ENCODE measurements around the gene IFNA6. TPM values are rescaled to one million over a fixed set of nuclear protein-coding genes. Genes with fewer than 3 reads are reported as not detected.

The IFNA6 gene
- total RNA-seq, 2 experiments from 2014 or later: not detected

DNA sequence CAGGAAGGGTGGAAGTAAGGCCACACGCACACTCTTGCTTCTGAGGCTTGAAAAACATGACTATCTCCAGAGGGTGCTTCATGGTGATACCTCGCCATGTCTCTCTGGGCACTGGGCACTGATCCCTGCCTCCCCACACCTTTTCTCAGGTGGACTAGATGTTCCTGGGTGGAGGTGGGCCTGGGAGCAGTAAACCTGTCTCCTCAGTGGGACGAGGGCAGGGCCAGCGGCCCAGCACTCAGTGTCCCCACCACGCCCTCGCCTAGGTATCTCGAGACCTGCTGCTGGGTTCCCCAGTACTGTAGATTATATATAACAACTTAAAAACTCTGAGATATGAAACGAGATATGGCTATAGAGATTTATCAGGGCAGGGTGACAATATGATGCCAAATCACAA lies 11.6 kb upstream of the IFNA6 start:
- H3K27ac Mint-ChIP-seq: no peak overlapping the region

DNA sequence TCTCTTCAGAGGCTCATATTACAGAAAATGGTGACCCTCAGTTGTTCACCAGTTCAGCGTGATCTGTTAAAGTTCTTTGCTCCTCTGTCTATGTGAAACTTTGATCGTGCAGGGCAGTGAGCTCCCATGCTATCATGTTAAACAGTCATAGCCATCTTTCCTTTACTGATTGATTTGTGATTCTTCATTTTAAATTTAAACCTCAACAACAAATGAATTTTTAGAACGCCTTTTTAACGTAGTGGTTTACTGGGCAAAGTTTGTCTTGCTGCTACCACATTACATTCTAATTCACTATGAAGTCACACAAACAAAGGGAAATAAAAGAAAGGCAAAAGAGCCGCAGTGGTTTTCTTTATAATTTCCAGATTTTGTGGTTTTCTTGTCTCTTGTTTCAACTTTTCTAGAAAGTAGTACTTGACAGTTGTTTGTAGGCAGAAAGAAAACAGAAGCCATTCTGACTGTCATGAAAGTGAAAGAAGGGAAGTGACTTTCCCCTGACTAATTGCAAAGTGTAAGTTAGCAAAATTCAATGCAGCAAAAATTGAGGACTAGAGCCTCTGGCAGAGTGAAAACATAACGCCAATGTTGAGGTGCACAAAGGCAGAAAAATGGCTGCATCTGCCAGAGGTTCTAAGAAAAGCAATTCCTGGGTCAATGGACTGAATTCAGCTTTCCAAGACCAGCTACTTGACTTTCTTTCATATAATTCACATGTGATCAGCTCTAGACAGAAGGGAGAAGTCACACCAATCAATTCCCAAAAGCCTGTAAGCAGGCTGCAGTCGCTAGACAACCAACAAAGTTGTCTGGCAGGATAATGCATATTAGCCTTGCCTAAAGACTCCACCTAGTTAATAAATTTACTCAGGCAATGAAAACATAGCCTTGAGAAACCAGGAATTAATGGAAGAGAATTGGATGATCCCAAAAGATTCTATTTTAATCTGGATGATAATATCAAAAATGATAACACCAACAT lies 7.1 kb upstream of the IFNA6 start:
- Mint-ChIP-seq H3K27ac (peak overlapping the region; percentile 88), H3K4me1 (ENCODE audit: low read depth) (peaks cover 19% of the 10 kb centered on the region), H3K27me3 (ENCODE audit: low read depth) (peaks cover under 1% of the 10 kb centered on the region), H3K36me3 (ENCODE audit: low read depth) (peaks cover 13% of the 10 kb centered on the region), H3K9me3 (ENCODE audit: insufficient read depth) (peaks cover 12% of the 10 kb centered on the region), H3K4me3 (peak overlapping the region; percentile 60)
- POLR2A ChIA-PET: interaction anchor here (2.8 kb wide), 1 partner anchor 23 kb away, joined by 15 read pairs; the partner anchor contains the start of gene KLHL9
- CTCF ChIA-PET: interaction anchor here (0.7 to 1.8 kb wide), 7 partner anchors 18 to 163 kb away, joined by 3 to 9 read pairs (median 3); no protein-coding TSS in a partner anchor
- ATAC-seq (peak; percentile 81), DNase-seq (no peak)

More for the DNA sequence above, 11.6 kb upstream of the IFNA6 start:
- no peak for ATAC-seq
- peaks cover 19% of the 10 kb centered on the region for H3K27me3 Mint-ChIP-seq (ENCODE audit: low read depth)
- DNase-seq: no peak
- no peaks in the 10 kb centered on the region for H3K9me3 Mint-ChIP-seq (ENCODE audit: insufficient read depth)
- H3K36me3 Mint-ChIP-seq (ENCODE audit: low read depth): peaks cover 6% of the 10 kb centered on the region
- CTCF ChIA-PET: interaction anchor here (3.5 kb wide), 1 partner anchor 33 kb away, joined by 19 read pairs; no protein-coding TSS in a partner anchor
- POLR2A ChIA-PET: interaction anchor here (0.6 kb wide), 1 partner anchor 27 kb away, joined by 3 read pairs; the partner anchor contains the start of gene KLHL9
- H3K4me1 Mint-ChIP-seq (ENCODE audit: low read depth): peaks cover 18% of the 10 kb centered on the region
- H3K4me3 Mint-ChIP-seq: no peak overlapping the region

DNA sequence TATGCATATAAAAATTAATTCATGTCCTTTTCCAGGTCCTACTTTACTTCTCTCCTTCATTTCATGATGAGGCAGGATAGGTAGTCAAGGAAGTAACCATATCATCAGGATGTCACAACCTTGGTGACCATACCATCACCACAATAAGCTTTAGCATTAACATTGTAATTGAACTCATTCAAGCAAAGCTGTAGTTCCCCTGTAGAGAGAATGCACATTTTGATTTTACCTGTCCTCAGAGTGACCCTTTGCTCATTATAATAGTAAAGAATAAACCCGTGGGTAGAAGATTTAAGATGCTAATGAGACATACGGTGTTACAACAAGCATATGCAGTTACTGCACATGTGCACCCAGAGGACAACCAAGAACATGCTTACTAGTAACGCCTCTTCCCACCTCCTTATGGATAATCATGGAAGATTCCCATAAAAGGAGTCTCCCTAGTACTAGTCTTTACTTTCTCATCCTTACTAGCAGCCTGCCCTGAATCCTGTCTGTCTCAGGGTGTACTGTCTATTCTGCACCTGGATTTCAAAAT lies 2.2 kb downstream of the IFNA6 start:
- DNase-seq: no peak
- ATAC-seq: no peak
- H3K4me3 Mint-ChIP-seq: no peak overlapping the region
- no peaks in the 10 kb centered on the region for H3K9me3 Mint-ChIP-seq (ENCODE audit: insufficient read depth)
- H3K4me1 Mint-ChIP-seq (ENCODE audit: low read depth): no peaks in the 10 kb centered on the region
- CTCF ChIA-PET: interaction anchor here (0.6 to 1.9 kb wide), 4 partner anchors 14 to 54 kb away, joined by 3 to 4 read pairs (median 3); partner anchors contain the start of gene KLHL9
- POLR2A ChIA-PET: interaction anchor here (1.7 kb wide), 1 partner anchor 9 kb away, joined by 3 read pairs; no protein-coding TSS in a partner anchor
- H3K27me3 Mint-ChIP-seq (ENCODE audit: low read depth): peaks cover 33% of the 10 kb centered on the region
- no peaks in the 10 kb centered on the region for H3K36me3 Mint-ChIP-seq (ENCODE audit: low read depth)
- no peak overlapping the region for H3K27ac Mint-ChIP-seq

DNA sequence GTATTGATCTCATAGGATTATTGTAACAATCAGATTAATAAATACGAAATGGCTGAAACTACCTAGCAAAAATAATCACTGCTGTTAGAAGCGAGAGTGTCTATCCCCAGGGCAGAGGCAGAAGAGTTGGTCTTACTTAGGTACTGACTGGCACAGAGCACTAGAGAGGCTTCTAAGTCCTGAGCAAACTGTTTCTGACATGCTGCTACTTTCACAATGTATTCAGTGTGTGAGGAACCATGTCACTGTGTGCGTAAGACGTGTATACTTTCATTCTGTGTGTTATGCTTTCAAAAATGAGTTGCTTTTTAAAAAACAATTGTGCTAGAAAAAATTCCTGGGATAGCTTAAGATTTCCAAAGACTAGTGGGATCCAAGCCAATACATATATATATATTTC lies 10.0 kb downstream of the IFNA6 start:
- ChIA-PET CTCF (interaction anchor here (0.9 to 3.0 kb wide), 3 partner anchors 11 to 55 kb away, joined by 4 to 11 read pairs (median 4); no protein-coding TSS in a partner anchor), POLR2A (no interaction called here)
- DNase-seq (no peak), ATAC-seq (no peak)
- Mint-ChIP-seq H3K4me3 (no peak overlapping the region), H3K27ac (no peak overlapping the region), H3K36me3 (ENCODE audit: low read depth) (no peaks in the 10 kb centered on the region), H3K9me3 (ENCODE audit: insufficient read depth) (no peaks in the 10 kb centered on the region), H3K27me3 (ENCODE audit: low read depth) (peaks cover 18% of the 10 kb centered on the region), H3K4me1 (ENCODE audit: low read depth) (peaks cover 6% of the 10 kb centered on the region)

DNA sequence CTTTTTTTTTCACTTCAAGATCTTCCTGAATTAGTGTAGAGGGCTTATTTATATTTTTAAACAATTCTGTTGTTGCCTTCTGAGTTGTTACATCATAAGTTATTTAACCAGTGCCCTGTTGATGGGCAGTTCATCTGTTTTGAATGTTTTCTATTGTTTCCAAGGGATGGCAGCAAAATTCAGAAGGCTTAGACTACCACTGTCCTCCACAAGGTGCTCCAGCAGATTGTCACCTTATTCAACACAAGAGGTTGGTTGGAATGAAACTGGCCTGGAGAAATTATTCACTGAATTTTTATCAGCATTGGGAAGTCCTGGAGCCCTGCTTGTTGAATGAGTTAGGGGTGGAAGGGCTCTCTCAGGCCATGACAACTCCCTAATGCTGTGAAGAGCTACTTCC lies 14.2 kb downstream of the IFNA6 start:
- H3K4me1 Mint-ChIP-seq (ENCODE audit: low read depth): peaks cover 35% of the 10 kb centered on the region
- ChIA-PET POLR2A (no interaction called here), CTCF (interaction anchor here (0.8 to 2.9 kb wide), 4 partner anchors 10 to 477 kb away, joined by 3 to 21 read pairs (median 4); no protein-coding TSS in a partner anchor)
- DNase-seq: no peak
- no peak for ATAC-seq
- no peaks in the 10 kb centered on the region for H3K9me3 Mint-ChIP-seq (ENCODE audit: insufficient read depth)
- H3K27me3 Mint-ChIP-seq (ENCODE audit: low read depth): peaks cover 13% of the 10 kb centered on the region
- peaks cover 28% of the 10 kb centered on the region for H3K36me3 Mint-ChIP-seq (ENCODE audit: low read depth)
- peak overlapping the region; percentile 54 for H3K4me3 Mint-ChIP-seq
- no peak overlapping the region for H3K27ac Mint-ChIP-seq

DNA sequence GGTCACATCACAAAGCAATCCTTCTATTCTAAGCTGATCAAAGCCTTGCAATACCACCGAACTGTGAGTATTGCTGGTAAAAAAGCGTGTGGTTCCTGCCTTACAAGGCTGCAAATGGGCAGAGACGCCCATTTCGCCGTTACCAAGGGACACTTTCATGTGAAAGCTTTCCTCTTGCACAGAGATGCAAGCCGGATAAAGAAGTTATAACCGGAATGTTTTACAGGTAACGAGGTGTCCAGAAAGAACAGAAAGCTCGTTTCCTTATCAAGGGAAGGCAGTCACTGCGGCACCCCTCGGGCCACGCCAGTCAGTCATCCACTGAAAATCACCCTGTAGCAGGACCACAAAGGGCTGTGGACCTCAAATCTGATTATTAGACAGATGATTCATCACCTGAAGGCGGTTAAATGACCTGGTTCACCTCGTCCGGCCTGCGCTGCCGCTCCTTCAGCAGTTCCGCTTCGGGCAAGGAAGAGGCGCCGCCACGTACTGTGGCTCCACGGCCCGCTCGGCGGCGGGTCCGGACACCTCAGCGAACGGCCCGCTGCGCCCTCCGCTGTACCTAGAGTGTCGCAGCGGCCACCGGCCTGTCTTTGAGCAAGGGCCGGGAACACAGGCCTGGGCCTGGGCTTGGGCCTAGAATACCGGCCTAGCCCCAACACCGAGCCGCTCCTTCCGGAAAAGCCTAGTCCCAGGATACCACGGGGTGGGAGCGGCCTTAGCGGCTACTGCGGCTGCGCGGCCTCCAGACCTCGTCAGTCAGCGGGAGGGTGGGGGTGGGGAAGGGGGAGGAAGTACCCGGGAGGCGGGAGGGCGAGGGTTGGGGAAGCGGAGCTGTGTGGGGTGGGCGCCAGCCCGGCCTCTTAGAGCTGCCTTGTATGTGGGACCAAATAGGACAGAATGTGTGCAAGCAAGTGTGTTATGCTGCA lies 15.7 kb downstream of the IFNA6 start, which contains the start of gene KLHL9:
TSS of gene KLHL9 (minus strand) at position 704 of the 932 bp plus-strand sequence. CDS start at position 159, 545 bp downstream.
- Mint-ChIP-seq H3K4me1 (ENCODE audit: low read depth) (peaks cover 45% of the 10 kb centered on the region), H3K36me3 (ENCODE audit: low read depth) (peaks cover 37% of the 10 kb centered on the region), H3K9me3 (ENCODE audit: insufficient read depth) (no peaks in the 10 kb centered on the region), H3K27me3 (ENCODE audit: low read depth) (peaks cover 11% of the 10 kb centered on the region), H3K4me3 (peak within 1 kb of the TSS; percentile 89), H3K27ac (peak within 1 kb of the TSS; percentile 91)
- ATAC-seq (peak; percentile 90), DNase-seq (peak; percentile 90)
- POLR2A ChIA-PET: interaction anchor here (0.6 to 2.7 kb wide), 4 partner anchors 22 to 404 kb away, joined by 3 to 15 read pairs (median 3); no protein-coding TSS in a partner anchor
- CTCF ChIA-PET: interaction anchor here (0.8 to 8.2 kb wide), 13 partner anchors 9 to 456 kb away, joined by 3 to 123 read pairs (median 4); no protein-coding TSS in a partner anchor

DNA sequence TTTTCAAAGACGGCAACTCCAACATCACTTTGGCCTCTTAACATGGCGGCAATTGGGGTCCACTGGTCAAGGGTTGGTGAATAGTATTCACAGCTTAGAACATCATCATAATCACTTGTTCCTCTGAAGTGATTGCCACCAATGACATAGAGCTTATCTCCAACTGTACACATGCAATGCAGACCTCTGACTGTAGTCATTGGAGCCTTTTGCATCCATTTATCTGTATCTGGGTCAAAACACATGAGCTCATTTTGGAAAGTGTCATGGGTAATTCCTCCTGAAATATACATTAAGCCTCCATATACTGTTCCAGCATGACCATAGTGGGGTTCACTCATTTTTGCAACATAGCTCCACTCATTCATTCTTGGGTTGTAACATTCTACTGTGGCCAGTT lies 17.5 kb downstream of the IFNA6 start:
- POLR2A ChIA-PET: interaction anchor here (2.7 kb wide), 1 partner anchor 24 kb away, joined by 15 read pairs; no protein-coding TSS in a partner anchor
- peaks cover 43% of the 10 kb centered on the region for H3K36me3 Mint-ChIP-seq (ENCODE audit: low read depth)
- H3K27ac Mint-ChIP-seq: peak overlapping the region; percentile 61
- H3K9me3 Mint-ChIP-seq (ENCODE audit: insufficient read depth): no peaks in the 10 kb centered on the region
- H3K27me3 Mint-ChIP-seq (ENCODE audit: low read depth): peaks cover 3% of the 10 kb centered on the region
- CTCF ChIA-PET: interaction anchor here (1.0 to 8.2 kb wide), 4 partner anchors 46 to 226 kb away, joined by 3 to 123 read pairs (median 4); no protein-coding TSS in a partner anchor
- DNase-seq (no peak), ATAC-seq (no peak)
- H3K4me1 Mint-ChIP-seq (ENCODE audit: low read depth): peaks cover 49% of the 10 kb centered on the region
- H3K4me3 Mint-ChIP-seq: peak overlapping the region; percentile 89

DNA sequence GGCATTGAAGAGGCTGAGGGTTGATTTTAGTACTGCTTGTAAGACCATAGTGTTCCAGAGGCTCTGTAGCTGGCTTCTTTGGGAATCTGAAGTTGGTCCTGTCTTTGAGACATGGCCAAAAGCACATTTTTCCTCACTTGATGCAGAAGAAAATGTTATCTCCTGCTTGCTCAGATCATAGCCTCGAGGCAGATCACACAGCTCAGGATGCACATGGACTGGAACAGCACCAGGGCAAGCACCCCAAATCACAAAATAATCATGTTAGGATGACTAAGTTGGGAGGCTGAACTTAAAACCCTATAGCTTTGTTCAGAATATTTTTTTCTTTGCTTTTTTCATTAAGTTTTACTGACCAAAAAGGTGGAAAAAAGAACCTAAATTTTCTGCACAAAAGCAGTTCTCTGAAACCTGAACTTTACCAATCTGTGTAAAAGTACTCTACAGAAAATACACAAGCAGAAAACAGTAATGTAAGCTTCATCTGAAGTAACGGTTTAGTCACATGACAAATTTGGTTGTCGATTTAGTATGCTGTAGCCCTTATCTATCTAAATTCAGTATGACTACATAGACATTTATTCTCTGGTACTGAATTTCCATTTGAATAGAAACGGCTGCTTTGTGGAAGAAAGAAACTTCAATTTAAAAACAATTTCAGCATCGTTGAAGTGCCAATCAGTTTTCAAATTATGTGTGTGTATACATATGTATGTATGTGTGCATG lies 18.8 kb downstream of the IFNA6 start:
- CTCF ChIA-PET: interaction anchor here (1.0 to 8.2 kb wide), 4 partner anchors 13 to 137 kb away, joined by 3 to 123 read pairs (median 4); no protein-coding TSS in a partner anchor
- DNase-seq: no peak
- H3K9me3 Mint-ChIP-seq (ENCODE audit: insufficient read depth): no peaks in the 10 kb centered on the region
- H3K4me1 Mint-ChIP-seq (ENCODE audit: low read depth): peaks cover 57% of the 10 kb centered on the region
- H3K27ac Mint-ChIP-seq: no peak overlapping the region
- H3K27me3 Mint-ChIP-seq (ENCODE audit: low read depth): no peaks in the 10 kb centered on the region
- H3K36me3 Mint-ChIP-seq (ENCODE audit: low read depth): peaks cover 48% of the 10 kb centered on the region
- H3K4me3 Mint-ChIP-seq: peak overlapping the region; percentile 28
- POLR2A ChIA-PET: no interaction called here
- no peak for ATAC-seq

DNA sequence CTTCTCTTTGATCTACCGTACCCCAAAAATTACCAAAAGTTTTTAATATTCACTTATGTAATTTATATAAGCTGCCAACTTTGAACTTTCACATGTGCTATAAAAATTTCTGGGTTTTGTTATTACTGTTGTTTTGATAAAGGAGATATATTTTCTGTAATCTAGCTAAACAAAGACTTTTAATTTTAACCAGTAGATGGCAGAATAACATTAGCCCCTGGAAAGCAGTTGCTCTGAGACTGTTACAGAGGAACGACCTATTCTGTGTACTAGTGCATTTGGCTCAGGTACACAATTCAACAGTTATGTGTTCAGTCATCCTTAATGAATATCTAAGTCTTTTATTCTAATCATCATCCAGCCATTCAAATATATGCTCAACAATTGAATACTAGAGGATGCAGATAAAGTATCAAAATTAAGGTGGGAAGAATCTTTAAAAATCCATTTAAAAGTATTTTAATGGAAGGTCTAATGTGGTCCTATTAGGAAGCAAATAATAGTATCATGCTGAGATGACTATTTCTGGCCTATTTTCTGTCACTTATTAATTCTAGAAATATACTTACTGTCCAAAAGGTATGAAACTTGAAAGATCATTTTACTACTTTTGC lies 24.1 kb downstream of the IFNA6 start:
- no peak overlapping the region for H3K27ac Mint-ChIP-seq
- DNase-seq (no peak), ATAC-seq (peak; percentile 80)
- ChIA-PET CTCF (interaction anchor here (0.6 to 6.5 kb wide), 41 partner anchors 8 to 462 kb away, joined by 3 to 71 read pairs (median 5); partner anchors contain the start of gene KLHL9), POLR2A (no interaction called here)
- peaks cover 37% of the 10 kb centered on the region for H3K4me1 Mint-ChIP-seq (ENCODE audit: low read depth)
- H3K4me3 Mint-ChIP-seq: no peak overlapping the region
- H3K27me3 Mint-ChIP-seq (ENCODE audit: low read depth): no peaks in the 10 kb centered on the region
- no peaks in the 10 kb centered on the region for H3K9me3 Mint-ChIP-seq (ENCODE audit: insufficient read depth)
- H3K36me3 Mint-ChIP-seq (ENCODE audit: low read depth): peaks cover 56% of the 10 kb centered on the region

DNA sequence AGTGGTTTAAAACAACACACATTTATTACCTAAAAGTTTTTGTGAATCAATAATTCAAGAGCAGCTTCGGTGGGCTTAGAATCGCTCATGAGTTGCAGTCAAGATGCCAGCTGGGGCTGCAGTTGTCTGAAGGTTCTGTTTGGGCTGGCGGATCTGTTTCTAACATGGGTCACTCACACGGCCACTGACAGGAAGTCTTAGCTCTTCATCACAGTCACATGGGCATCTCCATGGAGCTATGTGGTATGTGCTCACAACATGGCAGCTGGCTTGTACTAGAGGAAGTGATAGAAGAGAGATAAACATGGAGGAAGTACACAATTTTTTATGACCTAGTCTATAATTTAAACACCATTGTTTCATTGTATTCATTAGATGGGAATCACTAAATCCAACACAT lies 26.6 kb downstream of the IFNA6 start:
- no peak for ATAC-seq
- H3K27ac Mint-ChIP-seq: no peak overlapping the region
- DNase-seq: no peak
- ChIA-PET CTCF (interaction anchor here (0.8 to 6.5 kb wide), 8 partner anchors 8 to 170 kb away, joined by 3 to 71 read pairs (median 8); no protein-coding TSS in a partner anchor), POLR2A (no interaction called here)
- H3K9me3 Mint-ChIP-seq (ENCODE audit: insufficient read depth): no peaks in the 10 kb centered on the region
- H3K4me1 Mint-ChIP-seq (ENCODE audit: low read depth): peaks cover 22% of the 10 kb centered on the region
- H3K36me3 Mint-ChIP-seq (ENCODE audit: low read depth): peaks cover 47% of the 10 kb centered on the region
- H3K27me3 Mint-ChIP-seq (ENCODE audit: low read depth): no peaks in the 10 kb centered on the region
- no peak overlapping the region for H3K4me3 Mint-ChIP-seq
